GM10266 (cell line): ENCODE data around the gene FCGR3B.
"Not testable (repeated sequence)": the region's sequence is repeated elsewhere in the genome, so short reads cannot be mapped to it uniquely, and the experiment has no call there.

Experiments used
- DNase-seq: peaks from one replicate; pipeline ENCODE4 v3.0.0; 2012; ENCODE audit errors: extremely low spot score
- TF ChIP-seq, protein P1 (sequence below): IDR thresholded peaks from 2 replicates; pipeline ENCODE4 v1.5.1; 2012; ENCODE audit warnings: mild to moderate bottlenecking, low read depth; ENCODE audit not compliant: control insufficient read depth, insufficient read depth; ENCODE audit errors: missing control alignments

The FCGR3B gene

GRCh38 chr1:161631076-161631475 lies at the start of gene FCGR3B:
Gene FCGR3B, minus strand, starts transcription at chr1:161631176. Its CDS starts 82 bp downstream, at chr1:161631094.
- TF ChIP-seq, protein P1, sequence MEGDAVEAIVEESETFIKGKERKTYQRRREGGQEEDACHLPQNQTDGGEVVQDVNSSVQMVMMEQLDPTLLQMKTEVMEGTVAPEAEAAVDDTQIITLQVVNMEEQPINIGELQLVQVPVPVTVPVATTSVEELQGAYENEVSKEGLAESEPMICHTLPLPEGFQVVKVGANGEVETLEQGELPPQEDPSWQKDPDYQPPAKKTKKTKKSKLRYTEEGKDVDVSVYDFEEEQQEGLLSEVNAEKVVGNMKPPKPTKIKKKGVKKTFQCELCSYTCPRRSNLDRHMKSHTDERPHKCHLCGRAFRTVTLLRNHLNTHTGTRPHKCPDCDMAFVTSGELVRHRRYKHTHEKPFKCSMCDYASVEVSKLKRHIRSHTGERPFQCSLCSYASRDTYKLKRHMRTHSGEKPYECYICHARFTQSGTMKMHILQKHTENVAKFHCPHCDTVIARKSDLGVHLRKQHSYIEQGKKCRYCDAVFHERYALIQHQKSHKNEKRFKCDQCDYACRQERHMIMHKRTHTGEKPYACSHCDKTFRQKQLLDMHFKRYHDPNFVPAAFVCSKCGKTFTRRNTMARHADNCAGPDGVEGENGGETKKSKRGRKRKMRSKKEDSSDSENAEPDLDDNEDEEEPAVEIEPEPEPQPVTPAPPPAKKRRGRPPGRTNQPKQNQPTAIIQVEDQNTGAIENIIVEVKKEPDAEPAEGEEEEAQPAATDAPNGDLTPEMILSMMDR, result no peak
- peak; percentile 1 for DNase-seq

GRCh38 chr1:161678500-161678899 lies 47.5 kb upstream of the FCGR3B start:
- TF ChIP-seq, protein P1, result no peak
- DNase-seq, result no peak

DNA sequence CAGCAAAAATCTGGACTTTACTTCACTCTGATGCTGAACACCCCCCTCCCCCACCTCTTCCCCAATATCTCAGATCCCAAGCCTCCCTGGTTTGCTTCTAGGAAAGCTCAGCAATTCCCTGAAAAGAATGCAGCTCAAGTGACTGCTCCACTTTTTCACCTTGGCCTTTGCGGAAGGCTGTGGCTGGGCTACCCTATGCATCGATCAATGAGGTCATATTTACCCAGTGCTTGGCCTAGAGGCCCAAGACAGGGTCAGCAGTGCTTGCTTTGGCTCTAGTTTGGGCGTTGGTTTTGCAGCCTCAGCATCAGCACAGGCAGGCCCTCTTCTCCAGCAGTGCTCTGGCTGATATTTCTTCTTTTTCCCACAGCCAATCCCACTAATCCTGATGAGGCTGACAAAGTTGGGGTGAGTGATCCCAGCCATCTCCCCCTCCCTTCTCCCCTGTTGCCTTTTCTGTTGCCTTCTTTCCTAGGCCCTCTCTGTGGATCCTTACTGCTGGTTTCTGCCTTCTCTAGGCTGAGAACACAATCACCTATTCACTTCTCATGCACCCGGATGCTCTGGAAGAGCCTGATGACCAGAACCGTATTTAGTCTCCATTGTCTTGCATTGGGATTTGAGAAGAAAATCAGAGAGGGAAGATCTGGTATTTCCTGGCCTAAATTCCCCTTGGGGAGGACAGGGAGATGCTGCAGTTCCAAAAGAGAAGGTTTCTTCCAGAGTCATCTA lies 46.1 kb upstream of the FCGR3B start:
- TF ChIP-seq, protein P1, result no peak
- no peak for DNase-seq

GRCh38 chr1:161676441-161676840 lies 45.5 kb upstream of the FCGR3B start:
- TF ChIP-seq, protein P1, result no peak
- DNase-seq, result no peak

DNA sequence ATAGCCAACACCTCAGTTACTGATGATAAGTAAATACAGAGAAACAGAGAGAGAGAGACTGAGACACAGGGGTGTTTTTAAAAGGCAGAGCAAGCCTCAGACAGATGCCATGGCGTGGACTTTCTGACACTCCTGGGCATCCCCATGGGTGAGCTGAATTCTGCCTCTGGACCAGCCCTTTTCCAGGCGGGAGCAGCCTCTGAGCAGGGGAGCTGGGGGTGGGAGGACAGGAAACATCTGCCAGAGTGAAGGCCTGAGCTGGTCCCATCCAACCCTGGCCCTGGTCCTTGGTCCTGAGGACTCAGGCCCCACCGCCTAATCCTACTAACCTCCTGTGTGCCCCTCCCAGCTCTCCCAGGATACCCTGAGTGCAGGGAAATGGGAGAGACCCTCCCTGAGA lies 43.9 kb upstream of the FCGR3B start:
- DNase-seq, result not testable (repeated sequence)

DNA sequence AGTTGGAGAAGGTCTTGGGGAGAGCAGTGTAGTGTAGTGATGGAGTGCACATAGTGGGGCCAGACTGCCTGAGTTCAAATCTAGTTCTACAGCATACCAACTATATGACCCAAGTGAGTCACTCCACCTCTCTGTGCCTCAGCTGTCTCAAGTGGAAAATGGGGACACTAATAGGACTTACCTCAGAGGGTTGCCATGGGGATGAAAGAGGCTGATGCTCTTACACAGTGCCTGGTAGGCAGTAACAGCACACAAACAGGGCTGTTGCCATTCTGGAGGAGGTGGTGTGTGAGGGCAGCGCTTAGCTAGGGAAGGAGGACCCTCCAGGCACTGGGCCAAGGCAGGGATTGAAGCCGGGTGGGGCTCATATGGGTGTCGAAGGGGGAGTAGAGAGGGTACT lies 43.5 kb upstream of the FCGR3B start:
- not testable (repeated sequence) for DNase-seq

- DNase-seq, result not testable (repeated sequence)
Observed at GRCh38 chr1:161673437-161673836, 42.5 kb upstream of the FCGR3B start.

DNA sequence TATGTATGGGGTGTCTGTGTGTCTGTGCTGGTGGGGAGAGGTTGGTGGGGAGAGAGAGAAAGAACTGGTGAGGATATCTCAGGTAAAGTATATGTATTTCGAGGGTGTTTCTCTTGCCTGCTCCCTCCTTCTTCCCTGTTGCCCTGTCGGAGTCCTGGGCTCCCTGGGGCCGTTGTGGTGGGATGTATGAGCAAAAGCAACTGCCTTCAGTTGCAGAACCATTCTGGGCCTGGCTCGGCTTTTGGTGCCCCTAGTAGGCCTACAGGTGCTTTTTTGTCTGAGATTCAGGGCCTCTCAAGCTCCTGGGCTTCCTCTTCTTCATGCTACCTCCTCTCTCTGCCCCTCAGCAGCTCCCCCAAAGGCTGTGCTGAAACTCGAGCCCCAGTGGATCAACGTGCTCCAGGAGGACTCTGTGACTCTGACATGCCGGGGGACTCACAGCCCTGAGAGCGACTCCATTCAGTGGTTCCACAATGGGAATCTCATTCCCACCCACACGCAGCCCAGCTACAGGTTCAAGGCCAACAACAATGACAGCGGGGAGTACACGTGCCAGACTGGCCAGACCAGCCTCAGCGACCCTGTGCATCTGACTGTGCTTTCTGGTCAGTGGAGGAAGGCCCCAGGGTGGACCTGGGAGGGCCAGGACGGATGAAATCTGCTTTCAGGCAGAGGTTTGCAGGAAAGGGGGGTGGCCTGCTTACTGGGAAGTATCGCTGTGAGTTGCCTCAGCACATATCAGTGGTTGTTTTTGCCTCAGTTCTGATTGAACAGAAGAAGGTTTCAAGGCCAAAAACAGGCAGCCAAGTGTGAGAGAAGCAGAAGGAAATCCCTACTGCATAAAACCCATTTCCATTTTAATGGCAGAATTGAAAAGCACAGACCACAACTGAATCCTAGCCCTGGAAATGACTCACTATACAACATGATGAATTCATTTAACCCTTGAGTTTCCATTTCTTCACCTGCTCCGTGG lies 40.4 kb upstream of the FCGR3B start:
- DNase-seq, result not testable (repeated sequence)

GRCh38 chr1:161664689-161665088 lies 33.7 kb upstream of the FCGR3B start:
- not testable (repeated sequence) for DNase-seq

DNA sequence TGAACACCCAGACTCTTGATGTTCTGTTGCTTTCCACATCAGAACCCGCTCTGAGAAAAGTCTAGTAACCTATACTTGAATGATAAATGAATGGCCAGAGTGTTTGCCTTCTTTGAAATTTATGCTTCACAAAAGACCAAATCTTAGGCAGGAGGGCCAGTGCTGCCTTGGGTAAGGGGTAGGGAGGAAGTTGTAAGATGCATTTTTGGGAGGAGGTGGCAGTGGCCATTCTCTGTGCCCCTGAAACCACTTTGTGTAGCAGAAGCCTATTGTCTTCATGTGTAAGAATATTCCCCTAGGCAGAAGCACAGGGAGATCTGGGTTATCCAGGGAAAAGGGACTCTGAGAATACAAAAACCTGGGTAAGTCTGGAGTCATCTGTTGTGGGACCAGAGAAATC lies 32.6 kb upstream of the FCGR3B start:
- DNase-seq, result not testable (repeated sequence)

DNA sequence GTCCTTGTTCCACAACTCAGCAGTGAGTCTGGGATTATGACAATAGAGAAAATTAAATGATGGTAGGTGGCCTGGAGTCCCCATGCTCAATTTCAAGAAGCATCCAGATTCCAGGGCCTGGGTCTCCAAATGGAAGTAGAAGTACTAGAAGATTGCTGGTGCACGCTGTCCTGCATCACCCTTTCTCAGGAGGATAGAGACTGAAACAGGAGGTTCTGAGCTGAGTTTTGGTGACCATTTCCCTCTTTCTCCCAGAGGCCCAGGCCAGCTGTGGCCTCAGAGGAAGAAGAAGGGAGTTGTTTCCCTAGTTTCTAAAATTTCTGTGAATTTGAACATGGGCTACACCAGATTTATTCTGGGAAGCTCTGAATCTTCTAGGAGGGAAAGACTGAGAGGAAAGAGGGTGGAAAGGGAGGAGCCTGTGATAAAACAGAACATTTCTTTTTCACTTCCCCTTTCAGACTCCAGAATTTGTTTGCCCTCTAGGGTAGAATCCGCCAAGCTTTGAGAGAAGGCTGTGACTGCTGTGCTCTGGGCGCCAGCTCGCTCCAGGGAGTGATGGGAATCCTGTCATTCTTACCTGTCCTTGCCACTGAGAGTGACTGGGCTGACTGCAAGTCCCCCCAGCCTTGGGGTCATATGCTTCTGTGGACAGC lies 31.8 kb upstream of the FCGR3B start, which contains the start of gene FCGR2B:
FCGR2B (plus strand) TSS at position 460 of the 656 bp plus-strand sequence; CDS start at position 559, 99 bp downstream.
- DNase-seq, result not testable (repeated sequence)

- not testable (repeated sequence) for DNase-seq
Observed at GRCh38 chr1:161661660-161662311, 30.8 kb upstream of the FCGR3B start.

- DNase-seq, result not testable (repeated sequence)
Observed at GRCh38 chr1:161658524-161658923, 27.5 kb upstream of the FCGR3B start.

DNA sequence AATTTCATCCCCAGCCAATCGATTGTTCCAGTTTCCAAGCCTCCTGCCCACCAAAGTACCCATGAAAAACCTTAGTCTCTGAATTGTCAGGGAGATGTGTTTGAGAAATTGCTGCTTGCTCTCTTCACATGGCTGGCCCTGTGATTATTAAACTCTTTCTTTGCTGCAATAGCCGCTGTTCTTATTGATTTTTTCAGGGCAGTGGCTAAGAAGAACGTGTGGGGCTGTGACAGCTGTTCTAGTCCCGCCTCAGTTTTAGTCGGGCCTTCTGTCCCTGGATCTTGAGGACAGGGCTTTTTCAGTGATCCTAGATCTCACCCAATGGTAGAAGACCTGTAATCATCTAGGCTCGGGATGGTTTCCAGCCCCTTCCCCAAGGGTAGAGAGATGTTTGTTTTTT lies 23.0 kb upstream of the FCGR3B start:
- not testable (repeated sequence) for DNase-seq

DNA sequence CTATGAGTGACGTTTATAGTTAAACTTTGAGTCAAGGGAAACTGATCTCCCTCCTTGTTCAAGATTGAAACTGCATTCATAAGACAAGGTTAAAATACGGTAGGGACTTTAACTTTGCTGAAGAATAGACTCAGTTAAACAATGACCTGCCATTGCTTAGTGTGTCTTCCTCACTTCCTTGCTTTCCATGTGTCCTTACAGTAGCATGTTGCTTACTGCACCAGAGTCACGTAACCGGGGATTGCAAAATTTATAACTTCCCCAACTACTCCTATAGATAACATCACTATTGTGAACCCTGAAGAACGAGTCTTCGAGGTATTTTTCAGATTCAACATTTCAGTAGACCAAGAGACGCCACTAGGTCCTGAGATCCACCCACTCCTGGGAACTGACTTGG lies 22.6 kb upstream of the FCGR3B start:
- DNase-seq, result not testable (repeated sequence)
